Gastroesophageal sphincter (tissue), 3 donors: ENCODE results near the gene BRIP1.

Experiments
- EP300 ChIP-seq: sonication (generic); formaldehyde crosslinking; IDR thresholded peaks from one replicate; pipeline ENCODE4 v1.6.1; 2017; ENCODE audit warnings: antibody characterized with exemption, mild to moderate bottlenecking
- POLR2A ChIP-seq, 2 donors: fragments of 450-650 bp; IDR thresholded peaks; one replicate each; pipeline ENCODE4 v1.6.1; 2017; ENCODE audit warnings: antibody characterized with exemption in 2 of 2, mild to moderate bottlenecking in 2 of 2, moderate library complexity in 1 of 2
- POLR2AphosphoS5 ChIP-seq: sonication (generic); formaldehyde crosslinking; IDR thresholded peaks from one replicate; pipeline ENCODE4 v1.6.1; 2017; ENCODE audit warnings: antibody characterized with exemption
- TF ChIP-seq, protein P1 (sequence below), 4 experiments: fragments of 200-600 bp in 2 of 4; fragments of 450-650 bp in 2 of 4; sonication (generic) in 1 of 4; IDR thresholded peaks; one replicate each; pipeline ENCODE4 v1.5.1; 2017 to 2019; ENCODE audit warnings: antibody characterized with exemption in 4 of 4, mild to moderate bottlenecking in 2 of 4, moderate library complexity in 2 of 4

DNA sequence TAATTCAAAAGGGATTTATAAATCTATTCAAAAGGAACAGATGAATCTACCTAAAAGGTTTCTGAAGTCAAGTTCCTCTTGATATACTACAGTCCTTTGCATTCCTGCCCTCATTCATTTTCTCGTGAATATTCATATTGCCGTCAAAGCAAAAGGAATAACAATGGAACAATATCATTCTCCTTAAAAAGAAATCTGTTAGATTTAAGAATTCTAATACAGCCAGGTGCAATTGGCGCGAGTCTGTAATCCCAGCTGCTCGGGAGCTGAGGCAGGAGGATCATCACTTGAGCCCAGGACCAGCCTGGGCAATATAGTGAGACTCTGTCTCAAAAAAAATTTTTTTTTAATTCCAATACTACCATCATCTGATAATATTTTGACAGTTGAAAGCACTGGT, 130.3 kb downstream of the BRIP1 start:
- TF ChIP-seq, protein P1, sequence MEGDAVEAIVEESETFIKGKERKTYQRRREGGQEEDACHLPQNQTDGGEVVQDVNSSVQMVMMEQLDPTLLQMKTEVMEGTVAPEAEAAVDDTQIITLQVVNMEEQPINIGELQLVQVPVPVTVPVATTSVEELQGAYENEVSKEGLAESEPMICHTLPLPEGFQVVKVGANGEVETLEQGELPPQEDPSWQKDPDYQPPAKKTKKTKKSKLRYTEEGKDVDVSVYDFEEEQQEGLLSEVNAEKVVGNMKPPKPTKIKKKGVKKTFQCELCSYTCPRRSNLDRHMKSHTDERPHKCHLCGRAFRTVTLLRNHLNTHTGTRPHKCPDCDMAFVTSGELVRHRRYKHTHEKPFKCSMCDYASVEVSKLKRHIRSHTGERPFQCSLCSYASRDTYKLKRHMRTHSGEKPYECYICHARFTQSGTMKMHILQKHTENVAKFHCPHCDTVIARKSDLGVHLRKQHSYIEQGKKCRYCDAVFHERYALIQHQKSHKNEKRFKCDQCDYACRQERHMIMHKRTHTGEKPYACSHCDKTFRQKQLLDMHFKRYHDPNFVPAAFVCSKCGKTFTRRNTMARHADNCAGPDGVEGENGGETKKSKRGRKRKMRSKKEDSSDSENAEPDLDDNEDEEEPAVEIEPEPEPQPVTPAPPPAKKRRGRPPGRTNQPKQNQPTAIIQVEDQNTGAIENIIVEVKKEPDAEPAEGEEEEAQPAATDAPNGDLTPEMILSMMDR (IDR thresholded peaks at IDR 0.05): no peak
- TF ChIP-seq POLR2AphosphoS5 (no peak), EP300 (no peak), POLR2A (IDR thresholded peaks at IDR 0.05) (no peak)
